Measurements from ENCODE around the gene LMBR1.

Gene LMBR1

GRCh38 chr7:156628562-156628961, 264.4 kb downstream of the LMBR1 start:
- DNase-seq (ENCODE audit: low spot score), result no peak
- FAIRE-seq, result no peak

Measured in RCC 7860 (cell line).